Measurements from ENCODE around the gene STMN3.
"Not testable (repeated sequence)": the region's sequence is repeated elsewhere in the genome, so short reads cannot be mapped to it uniquely, and the experiment has no call there.

The STMN3 gene

GRCh38 chr20:63657260-63657936, 4.2 kb upstream of the STMN3 start:
- DNase-seq (ENCODE audit: low spot score) = peak; percentile 24

- DNase-seq (ENCODE audit: low spot score) = no peak
These were observed 3.2 kb upstream of the STMN3 start for GRCh38 chr20:63656451-63656850.

GRCh38 chr20:63655249-63655648, 2.0 kb upstream of the STMN3 start:
- no peak for DNase-seq (ENCODE audit: low spot score)

GRCh38 chr20:63653974-63654668, 897 bp upstream of the STMN3 start:
- DNase-seq (ENCODE audit: low spot score) = no peak

GRCh38 chr20:63652192-63652980, 838 bp downstream of the STMN3 start:
- DNase-seq (ENCODE audit: low spot score) = no peak

GRCh38 chr20:63651942-63652191, 1.4 kb downstream of the STMN3 start:
- no peak for DNase-seq (ENCODE audit: low spot score)

GRCh38 chr20:63650486-63650885, 2.7 kb downstream of the STMN3 start:
- not testable (repeated sequence) for DNase-seq (ENCODE audit: low spot score)

GRCh38 chr20:63648895-63649589, 4.2 kb downstream of the STMN3 start:
- DNase-seq (ENCODE audit: low spot score) = no peak

- no peak for DNase-seq (ENCODE audit: low spot score)
These were observed 5.0 kb downstream of the STMN3 start for GRCh38 chr20:63648190-63648589.

- DNase-seq (ENCODE audit: low spot score) = no peak
These were observed 8.0 kb downstream of the STMN3 start for GRCh38 chr20:63645218-63645617.

- DNase-seq (ENCODE audit: low spot score) = no peak
These were observed 9.3 kb downstream of the STMN3 start for GRCh38 chr20:63643946-63644345.

GRCh38 chr20:63643499-63643898, 9.7 kb downstream of the STMN3 start:
- no peak for DNase-seq (ENCODE audit: low spot score)

GRCh38 chr20:63642527-63643247, 10.5 kb downstream of the STMN3 start:
- DNase-seq (ENCODE audit: low spot score) = no peak

- DNase-seq (ENCODE audit: low spot score) = peak; percentile 94
These were observed 11.3 kb downstream of the STMN3 start for GRCh38 chr20:63641792-63642523.

- DNase-seq (ENCODE audit: low spot score) = peak; percentile 56
These were observed 12.0 kb downstream of the STMN3 start for GRCh38 chr20:63641146-63641791.

GRCh38 chr20:63640686-63641085, 12.5 kb downstream of the STMN3 start:
- not testable (repeated sequence) for DNase-seq (ENCODE audit: low spot score)

- DNase-seq (ENCODE audit: low spot score) = no peak
These were observed 13.1 kb downstream of the STMN3 start for GRCh38 chr20:63640086-63640485.

- DNase-seq (ENCODE audit: low spot score) = no peak
These were observed 13.9 kb downstream of the STMN3 start for GRCh38 chr20:63639093-63639975.

- DNase-seq (ENCODE audit: low spot score) = no peak
These were observed 16.2 kb downstream of the STMN3 start for GRCh38 chr20:63636752-63637628.
